PC-3 (cell line): Measurements from ENCODE around the gene ZMIZ1. TPM values are rescaled to one million over a fixed set of nuclear protein-coding genes. Genes with fewer than 3 reads are reported as not detected.

ENCODE experiments used
- ATAC-seq: fragments of 200-7000 bp; cut with Tn5 transposase; 2 replicates; pipeline ENCODE4 v1.9.1; 2020; ENCODE audit warnings: mild to moderate bottlenecking, moderate library complexity
- BruUV-seq: library from RNA; stranded (reverse); fragments of 400-500 nt; replicated peaks from 2 replicates; lab custom pipeline; 2021; lab: Mats Ljungman, UMichigan
- CTCF ChIA-PET: fragments of 300-600 bp; sonication (Branson Sonifier 250); formaldehyde crosslinking; loops from one replicate; lab custom pipeline; 2022; ENCODE audit warnings: antibody characterized with exemption; lab: Charles Lee
- POLR2A ChIA-PET: fragments of 300-600 bp; sonication (Branson Sonifier 250); formaldehyde crosslinking; loops from one replicate; lab custom pipeline; 2022; ENCODE audit warnings: antibody characterized with exemption; ENCODE audit not compliant: unreplicated experiment; lab: Charles Lee
- DNase-seq: peaks from one replicate; pipeline ENCODE4 v3.0.0-alpha.2; 2015
- H2AFZ ChIP-seq: fragments of 300-600 bp; sonication (generic); 2 replicates; pipeline ENCODE4 v1.6.0; 2016; ENCODE audit warnings: antibody characterized with exemption, low read length
- H3F3A ChIP-seq: fragments of 300-600 bp; sonication (generic); one replicate; pipeline ENCODE4 v1.6.0; 2017; ENCODE audit warnings: antibody characterized with exemption, low read length, control low read depth, mild to moderate bottlenecking; ENCODE audit not compliant: unreplicated experiment
- H3K27ac ChIP-seq: fragments of 300-600 bp; sonication (generic); 2 replicates; pipeline ENCODE4 v1.5.1; 2016; ENCODE audit warnings: mild to moderate bottlenecking, low read length
- H3K27me3 ChIP-seq: fragments of 300-600 bp; sonication (generic); 2 replicates; pipeline ENCODE4 v1.6.1; 2016; ENCODE audit warnings: low read length, mixed read lengths
- H3K36me3 ChIP-seq: fragments of 300-600 bp; sonication (generic); 2 replicates; pipeline ENCODE4 v1.6.1; 2016; ENCODE audit warnings: low read depth, mixed run types, low read length, mixed read lengths
- H3K4me1 ChIP-seq: fragments of 300-600 bp; sonication (generic); 2 replicates; pipeline ENCODE4 v1.5.1; 2016; ENCODE audit warnings: low read length; ENCODE audit not compliant: insufficient read depth
- H3K4me2 ChIP-seq: fragments of 300-600 bp; sonication (generic); 2 replicates; pipeline ENCODE4 v1.6.0; 2016; ENCODE audit warnings: low read length
- H3K4me3 ChIP-seq: fragments of 300-600 bp; sonication (generic); 2 replicates; pipeline ENCODE4 v1.5.1; 2016; ENCODE audit warnings: mild to moderate bottlenecking, low read length, mixed read lengths
- H3K79me2 ChIP-seq: fragments of 300-600 bp; sonication (generic); 2 replicates; pipeline ENCODE4 v1.6.1; 2017; ENCODE audit warnings: low read length, mixed read lengths
- H3K9ac ChIP-seq: fragments of 300-600 bp; sonication (generic); 2 replicates; pipeline ENCODE4 v1.6.0; 2016; ENCODE audit warnings: mild to moderate bottlenecking, low read length
- H3K9me2 ChIP-seq: fragments of 300-600 bp; sonication (generic); replicated peaks from 2 replicates; pipeline ENCODE4 v1.6.1; 2016; ENCODE audit warnings: mixed run types, low read length, mixed read lengths
- H3K9me3 ChIP-seq: fragments of 300-600 bp; sonication (generic); 2 replicates; pipeline ENCODE4 v1.6.1; 2016; ENCODE audit warnings: low read length, mixed read lengths
- H4K20me1 ChIP-seq: fragments of 300-600 bp; sonication (generic); 2 replicates; pipeline ENCODE4 v1.6.1; 2016; ENCODE audit warnings: low read length, mixed read lengths
- CTCF ChIP-seq: fragments of 300-600 bp; sonication (generic); conservative IDR thresholded peaks from 2 replicates; pipeline ENCODE4 v1.5.1; 2017; ENCODE audit warnings: antibody characterized with exemption, low read depth, mild to moderate bottlenecking, low read length
- EZH2 ChIP-seq: fragments of 300-600 bp; sonication (generic); IDR thresholded peaks from one replicate; pipeline ENCODE4 v1.6.1; 2017; ENCODE audit warnings: antibody characterized with exemption, mild to moderate bottlenecking, low read length; ENCODE audit not compliant: unreplicated experiment
- EZH2phosphoT487 ChIP-seq: fragments of 300-600 bp; sonication (generic); IDR thresholded peaks from 2 replicates; pipeline ENCODE4 v1.6.1; 2018; ENCODE audit warnings: mild to moderate bottlenecking, antibody characterized with exemption, low read length, borderline replicate concordance
- intact Hi-C: fragments of 100-400 bp; cut with micrococcal nuclease; formaldehyde crosslinking; loops from 2 replicates; pipeline ENCODE4 v1.9.0; 2023
- total RNA-seq: library from RNA; depleted of rRNA; stranded (reverse); fragments of >200 nt; gene quantifications from 2 replicates; pipeline ENCODE4 v1.2.3, GENCODE V29; 2014

The ZMIZ1 gene
- total RNA-seq, 1 experiment from 2014 or later, result 55.4 TPM

- intact Hi-C loops, result loop anchor here (2.0 kb wide), 1 partner anchor 211 kb away; no protein-coding TSS in a partner anchor
- H3K9ac ChIP-seq, result no peak overlapping the region
- H3K4me1 ChIP-seq, result peaks cover 42% of the 10 kb centered on the region
Observed at GRCh38 chr10:79185796-79186374, 117.1 kb downstream of the ZMIZ1 start.

GRCh38 chr10:79186486-79187120, 117.8 kb downstream of the ZMIZ1 start:
- Histone ChIP-seq H2AFZ (no peak overlapping the region), H3K27ac (no peak overlapping the region), H4K20me1 (no peaks in the 10 kb centered on the region), H3K27me3 (no peaks in the 10 kb centered on the region), H3K79me2 (peaks cover 11% of the 10 kb centered on the region), H3K4me2 (no peak overlapping the region), H3K4me1 (peaks cover 46% of the 10 kb centered on the region), H3K9ac (no peak overlapping the region), H3K9me3 (no peaks in the 10 kb centered on the region), H3K4me3 (no peak overlapping the region), H3K36me3 (peaks cover 14% of the 10 kb centered on the region; the same call in 1 of the 2 replicates), H3K9me2 (no peaks in the 10 kb centered on the region), H3F3A (no peaks in the 10 kb centered on the region)
- intact Hi-C loops, result no loop called here
- BruUV-seq, result no TSS peak
- no peak for TF ChIP-seq EZH2
- TF ChIP-seq CTCF, result 0 out of 2 replicates have a peak, but pooled peaks have one; percentile 32
- ChIA-PET POLR2A (no interaction called here), CTCF (no interaction called here)
- ATAC-seq (no peak), DNase-seq (no peak)

More at GRCh38 chr10:79185796-79186374, 117.1 kb downstream of the ZMIZ1 start:
- H3F3A ChIP-seq, result no peaks in the 10 kb centered on the region
- H3K27me3 ChIP-seq, result no peaks in the 10 kb centered on the region
- POLR2A ChIA-PET, result no interaction called here
- no peak overlapping the region for H3K4me3 ChIP-seq
- DNase-seq (no peak), ATAC-seq (no peak)
- H3K9me3 ChIP-seq, result no peaks in the 10 kb centered on the region
- TF ChIP-seq CTCF (no peak), EZH2phosphoT487 (no peak), EZH2 (no peak)
- CTCF ChIA-PET, result no interaction called here
- H3K79me2 ChIP-seq, result peaks cover 11% of the 10 kb centered on the region
- no peaks in the 10 kb centered on the region for H3K9me2 ChIP-seq
- no peaks in the 10 kb centered on the region for H4K20me1 ChIP-seq
- no peak overlapping the region for H3K27ac ChIP-seq
- H3K36me3 ChIP-seq, result peaks cover 14% of the 10 kb centered on the region; the same call in 1 of the 2 replicates
- no TSS peak for BruUV-seq
- no peak overlapping the region for H3K4me2 ChIP-seq
- no peak overlapping the region for H2AFZ ChIP-seq
